Smooth muscle cell (in vitro differentiated cells): Measurements from ENCODE around the gene CLIC6. TPM values are rescaled to one million over a fixed set of nuclear protein-coding genes. Genes with fewer than 3 reads are reported as not detected.

Source experiments
- DNase-seq: peaks from one replicate; lab custom pipeline; 2025; ENCODE audit not compliant: unreplicated experiment; lab: John Stamatoyannopoulos, UW
- H2AFZ ChIP-seq: fragments of 200-600 bp; sonication (generic); 2 replicates; pipeline ENCODE4 v1.6.0; 2016; ENCODE audit warnings: antibody characterized with exemption, low read depth, mild to moderate bottlenecking
- H3F3A ChIP-seq: fragments of 200-600 bp; sonication (generic); 2 replicates; pipeline ENCODE4 v1.6.0; 2017; ENCODE audit warnings: antibody characterized with exemption, low read depth
- H3K27ac ChIP-seq: fragments of 200-600 bp; sonication (generic); 2 replicates; pipeline ENCODE4 v1.5.1; 2016; ENCODE audit warnings: low read depth, mild to moderate bottlenecking
- H3K27me3 ChIP-seq: fragments of 200-600 bp; sonication (generic); 2 replicates; pipeline ENCODE4 v1.6.1; 2016; ENCODE audit warnings: low read depth, mild to moderate bottlenecking
- H3K36me3 ChIP-seq: fragments of 200-600 bp; sonication (generic); 2 replicates; pipeline ENCODE4 v1.5.1; 2016; ENCODE audit warnings: low read depth
- H3K4me1 ChIP-seq: fragments of 200-600 bp; sonication (generic); 2 replicates; pipeline ENCODE4 v1.5.1; 2016; ENCODE audit warnings: low read depth
- H3K4me2 ChIP-seq: fragments of 200-600 bp; sonication (generic); 2 replicates; pipeline ENCODE4 v1.6.0; 2016; ENCODE audit warnings: mild to moderate bottlenecking
- H3K4me3 ChIP-seq: fragments of 200-600 bp; sonication (generic); 2 replicates; pipeline ENCODE4 v1.5.1; 2016; ENCODE audit warnings: mild to moderate bottlenecking
- H3K79me2 ChIP-seq: fragments of 200-600 bp; sonication (generic); 2 replicates; pipeline ENCODE4 v1.6.0; 2016; ENCODE audit warnings: low read depth, mild to moderate bottlenecking
- H3K9ac ChIP-seq: fragments of 200-600 bp; sonication (generic); 2 replicates; pipeline ENCODE4 v1.6.0; 2016; ENCODE audit warnings: low read depth
- H3K9me3 ChIP-seq: fragments of 200-600 bp; sonication (generic); replicated peaks from 2 replicates; pipeline ENCODE4 v1.5.1; 2016; ENCODE audit warnings: low read depth
- H4K20me1 ChIP-seq: fragments of 200-600 bp; sonication (generic); 2 replicates; pipeline ENCODE4 v1.6.0; 2016; ENCODE audit warnings: low read depth
- WGBS: methylation state at CpG from one replicate; pipeline ENCODE4 v1.1.7; 2016; ENCODE audit warnings: low lambda C conversion rate; 5-methylcytosine and 5-hydroxymethylcytosine counted together
- polyA plus RNA-seq: library from polyadenylated mRNA; unstranded; fragments of >200 nt; fragmentation: Nextera tagmentation; extraction: Ambion mirVana; gene quantifications from 2 replicates; pipeline ENCODE4 v1.2.1, GENCODE V29; 2016
- total RNA-seq: library from RNA; depleted of rRNA; stranded (reverse); fragments of >200 nt; gene quantifications from 2 replicates; pipeline ENCODE4 v1.2.3, GENCODE V29; 2014
- TF ChIP-seq, protein P1 (sequence below): fragments of 200-600 bp; sonication (generic); IDR thresholded peaks from 2 replicates; pipeline ENCODE4 v1.5.1; 2017; ENCODE audit warnings: borderline replicate concordance, mild to moderate bottlenecking, antibody characterized with exemption; ENCODE audit not compliant: insufficient read depth, poor library complexity, severe bottlenecking

Gene CLIC6
- total and polyA plus RNA-seq, 2 experiments from 2014 or later = 0.22 TPM; not detected in 1

DNA sequence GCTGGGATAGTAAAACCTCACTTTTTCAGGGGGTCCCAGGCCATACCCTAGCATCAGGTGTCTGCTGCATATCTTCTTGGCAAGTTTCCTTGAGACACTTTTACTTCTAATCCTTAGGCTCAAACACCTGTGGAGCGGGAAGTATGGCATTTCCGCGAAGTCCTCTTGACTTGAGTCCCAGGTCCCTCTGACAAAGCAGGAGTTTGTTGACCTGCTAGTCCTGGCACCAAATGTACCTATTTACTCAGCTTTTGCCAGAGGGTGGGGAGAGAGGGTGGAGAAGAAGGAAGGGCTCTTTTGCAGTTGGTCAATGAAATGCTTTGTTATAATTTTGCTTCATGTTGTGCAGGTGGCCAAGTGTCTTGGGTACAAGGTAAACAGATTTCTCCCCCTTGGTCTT is 59.7 kb downstream of the CLIC6 start:
- H3K79me2 ChIP-seq = no peaks in the 10 kb centered on the region
- no peak overlapping the region for H2AFZ ChIP-seq
- no peak overlapping the region for H3K4me3 ChIP-seq
- no peaks in the 10 kb centered on the region for H3K36me3 ChIP-seq
- TF ChIP-seq, protein P1, sequence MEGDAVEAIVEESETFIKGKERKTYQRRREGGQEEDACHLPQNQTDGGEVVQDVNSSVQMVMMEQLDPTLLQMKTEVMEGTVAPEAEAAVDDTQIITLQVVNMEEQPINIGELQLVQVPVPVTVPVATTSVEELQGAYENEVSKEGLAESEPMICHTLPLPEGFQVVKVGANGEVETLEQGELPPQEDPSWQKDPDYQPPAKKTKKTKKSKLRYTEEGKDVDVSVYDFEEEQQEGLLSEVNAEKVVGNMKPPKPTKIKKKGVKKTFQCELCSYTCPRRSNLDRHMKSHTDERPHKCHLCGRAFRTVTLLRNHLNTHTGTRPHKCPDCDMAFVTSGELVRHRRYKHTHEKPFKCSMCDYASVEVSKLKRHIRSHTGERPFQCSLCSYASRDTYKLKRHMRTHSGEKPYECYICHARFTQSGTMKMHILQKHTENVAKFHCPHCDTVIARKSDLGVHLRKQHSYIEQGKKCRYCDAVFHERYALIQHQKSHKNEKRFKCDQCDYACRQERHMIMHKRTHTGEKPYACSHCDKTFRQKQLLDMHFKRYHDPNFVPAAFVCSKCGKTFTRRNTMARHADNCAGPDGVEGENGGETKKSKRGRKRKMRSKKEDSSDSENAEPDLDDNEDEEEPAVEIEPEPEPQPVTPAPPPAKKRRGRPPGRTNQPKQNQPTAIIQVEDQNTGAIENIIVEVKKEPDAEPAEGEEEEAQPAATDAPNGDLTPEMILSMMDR = no peak
- no peak overlapping the region for H3K9ac ChIP-seq
- H4K20me1 ChIP-seq = no peaks in the 10 kb centered on the region
- H3K9me3 ChIP-seq = no peaks in the 10 kb centered on the region
- no peaks in the 10 kb centered on the region for H3K4me1 ChIP-seq
- H3F3A ChIP-seq = no peaks in the 10 kb centered on the region
- no peaks in the 10 kb centered on the region for H3K27me3 ChIP-seq
- 89% methylated on average over 3 of the region's 3 CpGs for WGBS
- H3K27ac ChIP-seq = no peak overlapping the region
- H3K4me2 ChIP-seq = no peak overlapping the region
- DNase-seq = no peak

DNA sequence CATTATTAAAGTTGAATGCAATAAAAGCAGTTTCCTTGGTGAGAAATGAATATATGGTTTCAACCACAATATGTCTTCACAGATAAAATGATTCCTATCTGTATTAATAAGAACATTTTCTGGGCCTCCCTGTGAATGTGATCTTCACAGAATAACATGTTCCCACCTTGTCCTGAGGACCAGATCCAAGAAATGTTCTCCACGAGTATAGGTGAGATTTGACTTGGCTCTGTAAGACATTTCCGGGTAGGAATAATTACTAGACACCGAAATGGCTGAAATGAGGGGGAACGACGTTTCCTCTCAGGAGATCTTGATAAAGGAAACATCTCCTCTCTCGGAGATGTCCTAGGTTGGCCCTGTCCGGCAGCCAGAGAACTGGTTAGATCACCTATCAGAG is 61.4 kb downstream of the CLIC6 start:
- TF ChIP-seq, protein P1 = no peak
- Histone ChIP-seq H3K9ac (no peak overlapping the region), H3K4me1 (no peaks in the 10 kb centered on the region), H3K9me3 (no peaks in the 10 kb centered on the region), H3K4me3 (no peak overlapping the region), H3K27me3 (no peaks in the 10 kb centered on the region), H3K79me2 (no peaks in the 10 kb centered on the region), H4K20me1 (no peaks in the 10 kb centered on the region), H2AFZ (no peak overlapping the region), H3K36me3 (no peaks in the 10 kb centered on the region), H3K27ac (no peak overlapping the region), H3K4me2 (no peak overlapping the region), H3F3A (no peaks in the 10 kb centered on the region)
- 96% methylated on average over 7 of the region's 7 CpGs for WGBS
- DNase-seq = no peak

DNA sequence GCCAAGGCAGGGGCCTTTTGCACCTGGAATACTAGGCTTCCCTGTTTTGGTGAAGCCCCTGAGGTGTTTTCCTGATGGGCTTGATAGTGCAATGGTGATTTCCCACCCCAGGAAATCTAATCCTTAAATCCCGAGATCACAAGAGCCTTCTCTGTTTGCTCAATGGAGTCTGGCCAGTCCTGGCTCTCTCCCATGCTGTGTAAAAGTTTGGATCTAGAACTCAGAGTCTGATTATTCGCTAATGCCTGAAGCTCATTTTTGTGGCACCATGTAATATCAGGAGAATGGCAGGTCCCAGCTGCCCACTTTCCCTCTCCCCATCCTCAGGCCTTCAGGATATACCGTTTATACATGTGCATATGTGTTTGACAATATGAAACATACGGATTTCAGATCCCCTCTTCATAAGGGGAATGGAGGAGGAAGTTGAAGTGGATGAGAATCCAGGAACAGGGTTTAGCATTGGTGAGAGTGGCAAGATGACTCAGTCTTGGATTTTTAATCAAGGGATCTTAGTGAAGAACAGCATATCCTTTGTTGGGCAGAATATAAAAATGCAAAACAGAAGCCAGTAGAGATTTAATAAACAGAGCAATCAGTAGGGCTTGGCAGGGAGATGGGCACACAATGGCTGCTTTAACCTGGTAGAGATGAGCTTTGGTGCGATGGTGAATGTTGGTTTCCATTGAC is 62.1 kb downstream of the CLIC6 start:
- Histone ChIP-seq H3K27me3 (no peaks in the 10 kb centered on the region), H3K4me3 (no peak overlapping the region), H3K36me3 (no peaks in the 10 kb centered on the region), H3K27ac (no peak overlapping the region), H3K9ac (no peak overlapping the region), H3K4me1 (no peaks in the 10 kb centered on the region), H3K79me2 (no peaks in the 10 kb centered on the region), H3K9me3 (no peaks in the 10 kb centered on the region), H4K20me1 (no peaks in the 10 kb centered on the region), H2AFZ (no peak overlapping the region), H3F3A (no peaks in the 10 kb centered on the region), H3K4me2 (no peak overlapping the region)
- TF ChIP-seq, protein P1 = no peak
- 92% methylated on average over 5 of the region's 5 CpGs for WGBS
- DNase-seq = no peak

DNA sequence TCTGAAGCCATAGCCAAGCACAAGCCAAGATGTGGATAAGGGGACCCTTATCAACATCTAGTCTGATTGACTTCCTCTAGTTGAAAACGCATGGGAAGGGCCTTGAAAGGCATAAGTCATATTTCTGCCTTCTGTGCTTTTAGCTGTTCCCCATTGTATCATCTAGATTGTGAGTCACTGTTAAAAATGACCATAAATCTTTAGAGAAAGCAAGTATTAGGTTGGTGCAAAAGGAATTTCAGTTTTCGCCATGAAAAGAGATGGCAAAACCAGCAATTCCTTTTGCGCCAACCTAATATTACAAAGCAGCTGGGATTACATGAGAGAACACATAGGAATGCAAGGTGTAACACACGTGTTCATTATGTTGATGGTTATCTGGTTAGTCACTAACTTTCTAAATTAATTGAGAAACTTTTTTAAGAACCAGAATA is 63.6 kb downstream of the CLIC6 start:
- Histone ChIP-seq H3K4me3 (no peak overlapping the region), H3K9ac (no peak overlapping the region), H3K9me3 (no peaks in the 10 kb centered on the region), H3K27ac (no peak overlapping the region), H3K4me1 (no peaks in the 10 kb centered on the region), H3K4me2 (no peak overlapping the region), H4K20me1 (no peaks in the 10 kb centered on the region), H3K27me3 (no peaks in the 10 kb centered on the region), H3F3A (no peaks in the 10 kb centered on the region), H3K79me2 (no peaks in the 10 kb centered on the region), H3K36me3 (no peaks in the 10 kb centered on the region), H2AFZ (no peak overlapping the region)
- TF ChIP-seq, protein P1 = no peak
- 71% methylated on average over 4 of the region's 4 CpGs for WGBS
- DNase-seq = no peak
